GM18505 (cell line): Measurements from ENCODE around the gene C4BPA.

Source experiments
- ATAC-seq: cut with Tn5 transposase; IDR thresholded peaks from one replicate; pipeline ENCODE4 v1.9.1; 2021; ENCODE audit not compliant: unreplicated experiment
- POLR2A ChIP-seq: IDR thresholded peaks from 4 replicates; pipeline ENCODE4 v1.6.1; 2011; ENCODE audit warnings: borderline replicate concordance; ENCODE audit not compliant: insufficient read depth, insufficient read length; ENCODE audit errors: extremely low read depth

C4BPA gene

DNA sequence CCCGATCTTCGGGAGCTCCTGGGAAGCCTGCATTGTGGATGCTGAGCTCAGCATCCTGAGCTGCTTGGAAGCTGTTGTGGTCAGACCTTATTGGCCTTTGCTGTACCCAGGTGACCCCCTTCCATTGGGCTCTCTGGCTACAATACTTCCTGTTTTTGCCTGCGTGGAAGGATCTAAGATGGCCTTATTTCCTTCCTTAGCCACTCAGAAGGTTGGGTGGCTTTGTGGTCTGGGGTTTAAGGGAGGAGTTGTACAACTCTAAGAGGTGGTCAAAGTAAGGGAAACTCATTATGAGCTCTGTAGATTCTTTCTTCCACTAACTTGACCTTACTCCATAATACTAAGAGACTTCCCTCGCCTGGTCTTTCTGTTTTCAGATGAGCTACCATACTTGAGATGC lies 33.2 kb upstream of the C4BPA start:
- no peak for TF ChIP-seq POLR2A
- ATAC-seq = no peak

DNA sequence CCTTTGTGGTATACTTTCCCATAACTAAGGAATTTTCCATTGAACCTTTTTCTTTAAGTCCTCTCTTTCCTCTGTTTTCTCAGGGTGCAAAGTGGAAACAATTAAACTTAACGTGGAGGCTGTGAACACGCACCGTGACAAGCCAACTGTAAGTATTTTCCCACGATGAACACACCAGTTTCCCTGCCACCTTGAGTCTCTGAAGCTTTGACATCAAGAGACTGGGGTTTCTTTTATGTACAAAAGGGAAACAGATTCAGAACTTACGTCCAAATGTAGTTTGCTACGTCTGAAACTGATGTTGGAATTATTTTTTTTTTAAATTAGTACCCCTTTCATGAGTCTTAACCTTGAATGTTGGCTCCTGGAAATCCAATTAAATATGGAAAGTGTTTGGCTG lies 32.6 kb upstream of the C4BPA start:
- TF ChIP-seq POLR2A = no peak
- no peak for ATAC-seq

DNA sequence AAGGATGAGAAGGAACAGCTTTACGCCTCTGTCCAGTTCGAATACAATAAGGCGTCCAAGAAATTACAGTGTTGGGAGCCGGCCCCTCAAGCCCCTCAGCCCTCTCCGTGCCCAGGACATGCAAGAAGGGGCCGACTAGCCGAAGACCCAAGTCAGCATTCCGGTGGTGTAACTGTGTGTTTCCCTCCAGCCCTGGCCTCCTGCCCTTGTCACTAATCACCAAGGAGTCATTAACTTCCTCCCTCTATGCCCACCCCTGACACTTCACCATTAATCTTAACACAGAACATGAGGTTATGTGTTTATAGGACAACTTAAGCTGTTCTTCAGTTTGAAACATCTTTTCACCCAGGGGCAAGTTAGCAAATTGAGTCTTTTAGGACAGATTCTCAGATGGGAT lies 31.8 kb upstream of the C4BPA start:
- ATAC-seq = no peak
- TF ChIP-seq POLR2A = no peak

DNA sequence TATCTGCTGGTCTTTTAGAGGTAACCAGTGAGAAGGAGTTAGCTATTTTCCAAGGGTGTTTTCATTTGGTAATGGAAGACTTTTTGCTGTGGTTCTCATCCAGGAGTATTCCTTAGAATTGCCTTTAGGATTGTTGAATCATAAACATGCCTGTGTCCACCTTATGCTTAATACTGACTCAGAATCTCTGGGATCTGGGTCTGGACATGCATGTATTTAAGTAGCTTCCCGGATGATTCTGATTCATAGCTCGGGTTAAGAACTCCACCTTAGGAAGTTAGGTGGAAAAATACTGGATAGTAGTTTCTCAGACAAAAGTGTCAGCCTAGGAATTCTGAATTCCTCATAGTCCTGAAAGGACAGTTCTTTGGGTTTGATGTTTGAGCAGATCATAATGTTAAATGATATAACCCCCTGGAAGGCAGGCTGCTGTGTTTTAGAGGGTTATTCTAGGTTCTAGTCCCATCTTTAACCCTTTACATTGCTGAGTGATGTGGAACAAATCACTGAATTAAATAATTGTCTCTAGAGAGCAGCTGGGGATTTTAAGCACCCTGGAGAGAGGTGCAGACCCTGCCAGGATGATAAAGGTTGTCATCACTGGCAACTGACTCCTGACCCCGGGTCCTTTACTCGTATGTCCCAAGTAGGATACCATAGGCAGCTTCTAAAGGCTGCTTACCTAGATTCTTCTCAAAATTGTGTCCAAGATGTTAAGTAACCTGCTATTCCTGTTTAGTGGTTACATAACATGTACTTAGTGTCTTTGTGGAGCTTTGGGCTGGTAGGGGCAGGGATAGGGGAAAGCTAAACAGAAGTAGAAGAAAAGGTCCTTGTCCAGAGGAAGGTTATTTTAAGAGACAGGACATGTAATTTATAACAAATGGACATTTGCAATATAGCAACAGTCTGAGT lies 29.9 kb upstream of the C4BPA start:
- ATAC-seq = no peak

DNA sequence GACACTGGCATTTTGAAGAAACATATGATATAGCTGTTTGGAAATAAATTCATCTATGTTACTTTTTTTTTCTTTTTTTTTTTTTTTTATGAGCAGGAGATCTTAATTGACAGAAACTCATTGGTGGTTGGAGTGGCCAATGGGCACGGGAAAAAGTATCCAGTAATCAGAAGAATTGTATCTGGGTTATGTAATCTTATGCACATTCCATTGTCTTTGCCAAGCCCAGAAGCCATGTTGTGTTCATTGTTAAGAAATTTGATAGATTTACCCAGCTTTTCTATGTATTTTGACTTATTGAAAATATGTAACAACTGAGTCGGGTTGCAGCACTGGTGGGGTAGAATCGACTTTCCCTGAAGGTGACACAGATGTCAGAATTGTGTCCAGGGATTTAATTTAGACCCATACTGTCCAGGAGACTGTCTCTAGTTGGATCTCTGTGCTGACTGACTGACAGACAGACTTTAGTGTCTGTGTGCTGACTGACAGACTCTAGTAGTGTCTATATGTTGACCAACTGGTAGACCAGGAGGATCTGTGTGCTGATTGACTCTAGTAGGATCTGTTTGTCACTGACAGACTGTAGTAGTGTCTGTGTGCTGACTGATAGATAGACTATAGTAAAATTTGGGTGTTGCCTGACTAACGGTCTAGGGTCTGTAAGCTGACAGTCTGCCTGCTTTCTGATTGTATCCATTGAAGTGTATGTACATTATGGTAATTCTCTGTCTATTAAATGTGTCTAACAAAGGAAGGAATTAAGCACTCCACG lies 27.7 kb upstream of the C4BPA start:
- no peak for ATAC-seq
- TF ChIP-seq POLR2A = no peak

More for the DNA sequence above, 29.9 kb upstream of the C4BPA start:
- TF ChIP-seq POLR2A = no peak

DNA sequence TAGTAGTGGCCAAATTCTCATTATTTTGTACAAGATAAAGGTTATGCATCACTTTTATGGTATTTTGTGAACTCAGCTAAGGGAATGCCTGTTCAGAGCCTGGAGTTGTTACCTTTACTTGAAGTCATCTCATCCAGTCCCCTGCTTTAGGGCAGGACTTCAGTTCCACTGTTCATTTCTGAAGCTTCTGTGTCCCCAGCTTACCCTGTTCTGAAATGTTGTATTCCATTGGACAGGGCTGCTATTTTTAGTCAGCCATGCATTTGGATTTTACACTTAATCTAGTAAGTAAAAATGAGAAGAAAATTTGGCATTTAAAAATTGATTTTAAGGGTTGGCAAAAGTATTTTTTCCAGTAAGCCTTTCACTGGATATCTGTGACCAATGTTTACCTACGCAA lies 27.0 kb upstream of the C4BPA start:
- no peak for ATAC-seq
- TF ChIP-seq POLR2A = no peak

DNA sequence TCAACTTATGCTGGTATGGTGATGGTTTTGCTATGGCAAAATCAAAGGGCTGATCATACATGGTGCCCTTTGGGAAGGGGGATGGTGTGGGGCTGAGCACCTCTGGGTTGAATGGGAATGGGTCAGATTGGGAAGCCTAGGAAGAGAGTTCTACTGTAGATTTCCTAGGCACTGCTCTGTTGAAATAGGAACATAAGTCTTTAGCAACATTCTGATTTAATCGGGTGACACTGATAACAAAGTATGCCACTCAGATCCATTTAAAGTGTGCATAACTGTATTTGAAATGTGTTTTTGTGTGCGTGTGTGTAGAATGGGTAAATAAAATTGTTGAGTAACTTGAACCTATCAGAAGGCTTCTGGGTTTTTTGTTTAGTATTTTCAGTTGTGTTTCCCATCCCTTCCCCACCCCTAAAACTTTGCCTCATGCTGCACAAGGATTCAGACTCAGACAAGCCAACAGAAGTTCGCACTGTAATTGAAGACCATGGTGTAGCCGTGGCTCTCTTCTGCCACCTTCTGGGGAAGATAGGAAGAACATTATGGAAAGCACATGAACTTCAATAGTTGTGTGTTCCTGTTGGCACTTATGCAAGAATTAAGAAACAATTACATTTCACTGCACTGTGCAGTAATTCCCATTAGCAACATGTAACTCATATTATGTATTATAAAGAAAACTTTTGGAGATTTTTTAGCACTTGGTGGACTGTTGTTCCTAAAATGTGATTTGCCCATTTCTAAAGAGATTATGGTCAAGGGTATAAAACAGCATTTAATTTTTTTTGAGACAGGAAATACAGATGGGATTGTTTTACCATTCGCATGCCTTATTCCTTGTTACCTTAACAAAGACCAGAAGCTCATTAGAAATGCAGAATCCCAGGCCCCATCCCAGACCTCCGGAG lies 26.3 kb upstream of the C4BPA start:
- TF ChIP-seq POLR2A = no peak
- no peak for ATAC-seq

DNA sequence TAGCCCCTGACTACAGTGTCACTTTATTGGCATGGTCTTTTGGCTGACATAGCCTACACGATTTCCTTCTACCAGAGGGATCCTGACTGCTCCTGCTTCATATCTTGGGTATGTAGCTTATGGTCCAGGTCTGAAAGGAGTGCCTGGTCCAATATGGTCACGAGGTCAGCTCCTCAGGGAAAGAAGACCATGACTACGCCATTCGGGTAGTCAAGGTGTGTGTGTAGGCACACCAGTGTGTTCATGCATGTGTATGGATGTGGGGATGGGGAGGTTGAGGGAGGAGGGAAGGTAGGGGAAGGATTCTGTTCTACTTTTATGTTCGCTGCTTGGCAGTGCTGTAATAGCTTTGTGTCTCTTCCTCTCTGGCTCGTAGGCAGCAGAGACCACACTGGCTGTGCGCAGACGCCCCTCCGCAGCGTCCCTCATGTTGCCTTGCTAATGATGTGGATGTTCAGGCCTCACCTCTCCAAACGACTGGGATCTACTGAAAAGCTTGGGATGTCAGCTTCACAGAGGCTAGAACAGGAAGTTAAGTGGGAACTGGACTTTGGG lies 25.4 kb upstream of the C4BPA start:
- ATAC-seq = no peak
- no peak for TF ChIP-seq POLR2A

DNA sequence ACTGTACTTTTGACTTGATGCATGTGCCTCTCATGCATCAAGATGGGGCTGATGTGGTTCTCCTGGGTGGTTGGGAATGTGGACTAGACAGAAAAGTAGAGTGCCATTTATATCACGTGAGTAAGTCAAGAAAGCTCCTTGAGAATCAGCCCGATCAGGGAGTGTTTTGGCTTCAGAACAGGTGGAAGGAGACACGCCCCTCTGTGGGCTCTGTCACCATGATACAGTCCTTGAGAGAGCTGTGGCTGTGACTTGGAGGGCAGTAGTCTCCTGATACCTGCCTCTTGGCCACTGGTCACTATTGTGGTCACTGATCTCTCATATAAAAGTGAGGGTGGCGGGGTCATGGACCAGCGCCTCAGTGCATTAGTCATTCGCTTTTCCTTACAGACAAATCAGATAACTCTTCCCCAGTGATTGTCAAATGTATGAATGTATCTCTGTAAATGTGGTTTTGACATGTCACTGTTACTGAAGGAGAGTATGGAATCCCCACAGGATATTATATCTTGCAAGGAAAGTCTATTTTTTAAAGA lies 24.3 kb upstream of the C4BPA start:
- ATAC-seq = no peak
- TF ChIP-seq POLR2A = no peak

DNA sequence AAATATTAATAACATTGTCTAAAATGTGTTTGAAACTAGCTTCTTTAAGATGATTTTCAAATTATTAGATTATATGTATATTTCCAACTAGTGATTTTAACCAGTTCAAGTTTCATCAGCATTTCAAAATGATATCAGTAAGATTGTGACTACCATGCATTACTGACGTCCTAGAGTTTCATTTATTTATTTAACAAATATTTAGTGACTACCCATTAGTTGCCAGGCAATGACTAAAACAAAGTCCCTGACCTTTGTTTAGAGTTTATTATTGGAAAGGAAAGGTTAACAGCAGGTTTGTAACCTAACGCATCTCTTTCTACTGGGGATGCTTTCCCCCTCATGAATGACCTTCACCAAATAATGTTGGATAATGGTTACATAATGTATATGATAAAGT lies 22.9 kb upstream of the C4BPA start:
- no peak for TF ChIP-seq POLR2A

DNA sequence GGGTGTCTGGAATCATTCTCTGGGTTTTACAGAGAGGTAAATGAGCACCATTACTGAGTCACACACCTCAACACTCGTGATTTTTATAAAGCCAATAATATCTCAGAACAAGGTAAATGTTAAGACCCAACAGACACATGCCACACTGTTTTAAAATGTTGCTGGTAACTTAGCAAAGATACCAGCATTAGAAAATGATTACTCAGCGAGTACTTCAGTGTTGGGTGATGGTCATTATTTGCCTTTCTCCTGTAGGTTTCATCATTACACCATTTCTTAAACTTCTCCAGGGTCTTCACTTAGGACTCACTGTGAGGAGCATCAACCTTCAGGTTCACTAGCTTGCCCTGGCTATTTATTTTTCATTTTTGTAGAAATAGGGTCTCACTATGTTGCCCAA lies 22.2 kb upstream of the C4BPA start:
- no peak for ATAC-seq

More for the DNA sequence above, 22.9 kb upstream of the C4BPA start:
- ATAC-seq = no peak

DNA sequence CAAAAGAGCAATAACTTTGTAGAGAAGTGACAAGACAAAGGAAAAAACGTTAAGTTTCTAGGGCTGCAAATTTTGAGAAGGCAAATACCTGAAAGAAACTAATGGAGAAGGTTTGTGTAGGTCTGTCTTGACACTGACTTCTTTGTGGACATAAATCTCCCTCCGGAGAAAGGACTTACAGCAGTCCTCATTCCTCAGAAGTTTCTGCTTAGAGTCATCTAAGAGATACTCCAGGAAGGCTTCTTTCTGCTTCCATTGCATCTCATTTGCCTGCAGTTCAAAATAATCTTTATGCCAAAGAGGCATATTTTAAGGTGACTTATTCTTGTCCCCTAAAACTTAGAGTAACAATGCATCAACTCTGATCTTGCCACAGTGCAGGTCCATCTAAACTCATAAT lies 19.8 kb upstream of the C4BPA start:
- no peak for ATAC-seq
- TF ChIP-seq POLR2A = no peak

More for the DNA sequence above, 22.2 kb upstream of the C4BPA start:
- no peak for TF ChIP-seq POLR2A
